HG02840 (cell line): ENCODE results near the gene DYNC2LI1.

Experiments used
- ATAC-seq: cut with Tn5 transposase; IDR thresholded peaks from one replicate; pipeline ENCODE4 v1.9.1; 2021; ENCODE audit warnings: mild to moderate bottlenecking, moderate library complexity, moderate number of reproducible peaks; ENCODE audit not compliant: unreplicated experiment, low FRiP score

DYNC2LI1 gene

GRCh38 chr2:43762286-43762685 lies 11.6 kb upstream of the DYNC2LI1 start:
- ATAC-seq, result no peak

- no peak for ATAC-seq
These were observed 10.7 kb upstream of the DYNC2LI1 start for GRCh38 chr2:43763091-43763490.

- no peak for ATAC-seq
These were observed 9.6 kb upstream of the DYNC2LI1 start for GRCh38 chr2:43764086-43764705.

- no peak for ATAC-seq
These were observed 7.8 kb upstream of the DYNC2LI1 start for GRCh38 chr2:43766006-43766405.

- no peak for ATAC-seq
These were observed 778 bp downstream of the DYNC2LI1 start for GRCh38 chr2:43774617-43775016.

- ATAC-seq, result no peak
These were observed 2.5 kb downstream of the DYNC2LI1 start for GRCh38 chr2:43776324-43776723.

- ATAC-seq, result no peak
These were observed 3.6 kb downstream of the DYNC2LI1 start for GRCh38 chr2:43777306-43777926.

- ATAC-seq, result no peak
These were observed 4.4 kb downstream of the DYNC2LI1 start for GRCh38 chr2:43778233-43778632.

- no peak for ATAC-seq
These were observed 14.1 kb downstream of the DYNC2LI1 start for GRCh38 chr2:43787895-43788294.

GRCh38 chr2:43788646-43789045 lies 14.8 kb downstream of the DYNC2LI1 start:
- ATAC-seq, result no peak

GRCh38 chr2:43790147-43790546 lies 16.3 kb downstream of the DYNC2LI1 start:
- ATAC-seq, result no peak

GRCh38 chr2:43791035-43791765 lies 17.4 kb downstream of the DYNC2LI1 start:
- no peak for ATAC-seq

- ATAC-seq, result no peak
These were observed 18.8 kb downstream of the DYNC2LI1 start for GRCh38 chr2:43792653-43793052.

GRCh38 chr2:43794956-43795355 lies 21.1 kb downstream of the DYNC2LI1 start:
- no peak for ATAC-seq

GRCh38 chr2:43796206-43796605 lies 22.4 kb downstream of the DYNC2LI1 start:
- ATAC-seq, result no peak

GRCh38 chr2:43798300-43798699 lies 24.5 kb downstream of the DYNC2LI1 start:
- ATAC-seq, result no peak

GRCh38 chr2:43800894-43801293 lies 27.1 kb downstream of the DYNC2LI1 start:
- no peak for ATAC-seq

- no peak for ATAC-seq
These were observed 28.3 kb downstream of the DYNC2LI1 start for GRCh38 chr2:43802135-43802534.

GRCh38 chr2:43803113-43803512 lies 29.3 kb downstream of the DYNC2LI1 start:
- no peak for ATAC-seq

GRCh38 chr2:43806719-43807031 lies 32.8 kb downstream of the DYNC2LI1 start:
- ATAC-seq, result no peak

GRCh38 chr2:43810452-43810851 lies 36.6 kb downstream of the DYNC2LI1 start:
- ATAC-seq, result no peak

- ATAC-seq, result no peak
These were observed 37.0 kb downstream of the DYNC2LI1 start for GRCh38 chr2:43810888-43811287.
